Measurements from ENCODE around the gene MAVS.

GRCh38 chr20:3914446-3914845, 67.8 kb downstream of the MAVS start:
- TF ChIP-seq CTCF (conservative IDR thresholded peaks at IDR 0.05 in 1 of 2, IDR thresholded peaks at IDR 0.05 in 1 of 2; ENCODE audit: extremely low read depth in 1 of 2, insufficient read depth in 1 of 2, low read depth in 1 of 2, low read length in 2 of 2) = no peak
- no peak for TF ChIP-seq EZH2 (IDR thresholded peaks at IDR 0.05; ENCODE audit: borderline replicate concordance, low read length)

Data from mammary epithelial cell (primary cell).